HL-60 (cell line): ENCODE data around the gene CEP112.

Experiments
- POLR2AphosphoS5 ChIP-seq: IDR thresholded peaks from 2 replicates; pipeline ENCODE4 v1.6.1; 2012; ENCODE audit warnings: low read depth
- TF ChIP-seq, protein P1 (sequence below): IDR thresholded peaks from one replicate; pipeline ENCODE4 v1.5.1; 2011; ENCODE audit warnings: low read length, control low read depth, inconsistent platforms; ENCODE audit not compliant: insufficient read depth
- TF ChIP-seq, protein P2 (sequence below): IDR thresholded peaks from 2 replicates; pipeline ENCODE4 v1.6.1; 2012; ENCODE audit warnings: low read depth; ENCODE audit not compliant: insufficient replicate concordance

DNA sequence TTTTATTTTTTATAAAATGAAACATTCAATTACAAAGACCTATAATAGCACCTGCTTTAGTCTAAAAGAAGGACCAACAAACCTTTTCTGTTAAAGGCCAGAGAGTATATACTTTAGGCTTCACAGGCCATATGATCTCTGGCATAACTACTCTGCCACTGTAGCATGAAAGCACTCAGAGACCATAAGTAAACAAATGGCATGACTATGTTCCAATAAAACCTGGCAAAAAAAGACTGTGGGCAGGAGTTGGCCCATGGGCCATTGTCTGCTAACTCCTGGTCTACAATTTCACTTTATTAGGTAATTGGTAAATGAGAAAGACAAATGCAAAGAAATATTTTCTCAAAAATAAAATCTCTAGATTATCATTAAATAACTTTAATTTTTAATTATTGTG is 14.9 kb downstream of the CEP112 start:
- TF ChIP-seq, protein P1, sequence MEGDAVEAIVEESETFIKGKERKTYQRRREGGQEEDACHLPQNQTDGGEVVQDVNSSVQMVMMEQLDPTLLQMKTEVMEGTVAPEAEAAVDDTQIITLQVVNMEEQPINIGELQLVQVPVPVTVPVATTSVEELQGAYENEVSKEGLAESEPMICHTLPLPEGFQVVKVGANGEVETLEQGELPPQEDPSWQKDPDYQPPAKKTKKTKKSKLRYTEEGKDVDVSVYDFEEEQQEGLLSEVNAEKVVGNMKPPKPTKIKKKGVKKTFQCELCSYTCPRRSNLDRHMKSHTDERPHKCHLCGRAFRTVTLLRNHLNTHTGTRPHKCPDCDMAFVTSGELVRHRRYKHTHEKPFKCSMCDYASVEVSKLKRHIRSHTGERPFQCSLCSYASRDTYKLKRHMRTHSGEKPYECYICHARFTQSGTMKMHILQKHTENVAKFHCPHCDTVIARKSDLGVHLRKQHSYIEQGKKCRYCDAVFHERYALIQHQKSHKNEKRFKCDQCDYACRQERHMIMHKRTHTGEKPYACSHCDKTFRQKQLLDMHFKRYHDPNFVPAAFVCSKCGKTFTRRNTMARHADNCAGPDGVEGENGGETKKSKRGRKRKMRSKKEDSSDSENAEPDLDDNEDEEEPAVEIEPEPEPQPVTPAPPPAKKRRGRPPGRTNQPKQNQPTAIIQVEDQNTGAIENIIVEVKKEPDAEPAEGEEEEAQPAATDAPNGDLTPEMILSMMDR = no peak
- TF ChIP-seq, protein P2, sequence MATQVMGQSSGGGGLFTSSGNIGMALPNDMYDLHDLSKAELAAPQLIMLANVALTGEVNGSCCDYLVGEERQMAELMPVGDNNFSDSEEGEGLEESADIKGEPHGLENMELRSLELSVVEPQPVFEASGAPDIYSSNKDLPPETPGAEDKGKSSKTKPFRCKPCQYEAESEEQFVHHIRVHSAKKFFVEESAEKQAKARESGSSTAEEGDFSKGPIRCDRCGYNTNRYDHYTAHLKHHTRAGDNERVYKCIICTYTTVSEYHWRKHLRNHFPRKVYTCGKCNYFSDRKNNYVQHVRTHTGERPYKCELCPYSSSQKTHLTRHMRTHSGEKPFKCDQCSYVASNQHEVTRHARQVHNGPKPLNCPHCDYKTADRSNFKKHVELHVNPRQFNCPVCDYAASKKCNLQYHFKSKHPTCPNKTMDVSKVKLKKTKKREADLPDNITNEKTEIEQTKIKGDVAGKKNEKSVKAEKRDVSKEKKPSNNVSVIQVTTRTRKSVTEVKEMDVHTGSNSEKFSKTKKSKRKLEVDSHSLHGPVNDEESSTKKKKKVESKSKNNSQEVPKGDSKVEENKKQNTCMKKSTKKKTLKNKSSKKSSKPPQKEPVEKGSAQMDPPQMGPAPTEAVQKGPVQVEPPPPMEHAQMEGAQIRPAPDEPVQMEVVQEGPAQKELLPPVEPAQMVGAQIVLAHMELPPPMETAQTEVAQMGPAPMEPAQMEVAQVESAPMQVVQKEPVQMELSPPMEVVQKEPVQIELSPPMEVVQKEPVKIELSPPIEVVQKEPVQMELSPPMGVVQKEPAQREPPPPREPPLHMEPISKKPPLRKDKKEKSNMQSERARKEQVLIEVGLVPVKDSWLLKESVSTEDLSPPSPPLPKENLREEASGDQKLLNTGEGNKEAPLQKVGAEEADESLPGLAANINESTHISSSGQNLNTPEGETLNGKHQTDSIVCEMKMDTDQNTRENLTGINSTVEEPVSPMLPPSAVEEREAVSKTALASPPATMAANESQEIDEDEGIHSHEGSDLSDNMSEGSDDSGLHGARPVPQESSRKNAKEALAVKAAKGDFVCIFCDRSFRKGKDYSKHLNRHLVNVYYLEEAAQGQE = no peak
- TF ChIP-seq POLR2AphosphoS5 = no peak
